Stimulated activated naive CD8-positive, alpha-beta T cell treated with anti-CD3 and anti-CD28 coated beads, Interleukin-15, Interleukin-2, amounts not matched to agents 100 U/mL and 50 U/mL, for 24 hours (primary cell): ENCODE results near the gene KNDC1.
"Not testable (repeated sequence)": the region's sequence is repeated elsewhere in the genome, so short reads cannot be mapped to it uniquely, and the experiment has no call there.

Experiments used
- ATAC-seq: fragments of 150-1000 bp; cut with Tn5 transposase; one replicate; pipeline ENCODE4 v1.10.0; 2021
- DNase-seq: peaks from one replicate; pipeline ENCODE4 v3.0.0; 2021

The KNDC1 gene

GRCh38 chr10:133159950-133160825 lies at the start of gene KNDC1:
Gene KNDC1, plus strand, starts transcription at chr10:133160219. Its CDS starts 249 bp downstream, at chr10:133160468.
- DNase-seq (no peak), ATAC-seq (peak; percentile 28)

- DNase-seq (no peak), ATAC-seq (no peak)
Measured at GRCh38 chr10:133110609-133111275, 49.3 kb upstream of the KNDC1 start.

DNA sequence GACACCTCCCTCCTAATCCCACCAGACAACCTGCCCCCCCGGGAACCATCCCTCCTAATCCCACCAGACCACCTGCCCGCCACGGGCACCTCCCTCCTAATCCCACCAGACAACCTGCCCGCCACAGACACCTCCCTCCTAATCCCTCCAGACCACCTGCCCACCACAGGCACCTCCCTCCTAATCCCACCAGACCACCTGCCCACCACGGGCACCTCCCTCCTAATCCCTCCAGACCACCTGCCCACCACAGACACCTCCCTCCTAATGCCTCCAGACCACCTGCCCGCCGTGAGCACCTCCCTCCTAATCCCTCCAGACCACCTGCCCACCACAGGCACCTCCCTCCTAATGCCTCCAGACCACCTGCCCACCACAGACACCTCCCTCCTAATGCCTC lies 48.4 kb upstream of the KNDC1 start:
- not testable (repeated sequence) for ATAC-seq, DNase-seq

DNA sequence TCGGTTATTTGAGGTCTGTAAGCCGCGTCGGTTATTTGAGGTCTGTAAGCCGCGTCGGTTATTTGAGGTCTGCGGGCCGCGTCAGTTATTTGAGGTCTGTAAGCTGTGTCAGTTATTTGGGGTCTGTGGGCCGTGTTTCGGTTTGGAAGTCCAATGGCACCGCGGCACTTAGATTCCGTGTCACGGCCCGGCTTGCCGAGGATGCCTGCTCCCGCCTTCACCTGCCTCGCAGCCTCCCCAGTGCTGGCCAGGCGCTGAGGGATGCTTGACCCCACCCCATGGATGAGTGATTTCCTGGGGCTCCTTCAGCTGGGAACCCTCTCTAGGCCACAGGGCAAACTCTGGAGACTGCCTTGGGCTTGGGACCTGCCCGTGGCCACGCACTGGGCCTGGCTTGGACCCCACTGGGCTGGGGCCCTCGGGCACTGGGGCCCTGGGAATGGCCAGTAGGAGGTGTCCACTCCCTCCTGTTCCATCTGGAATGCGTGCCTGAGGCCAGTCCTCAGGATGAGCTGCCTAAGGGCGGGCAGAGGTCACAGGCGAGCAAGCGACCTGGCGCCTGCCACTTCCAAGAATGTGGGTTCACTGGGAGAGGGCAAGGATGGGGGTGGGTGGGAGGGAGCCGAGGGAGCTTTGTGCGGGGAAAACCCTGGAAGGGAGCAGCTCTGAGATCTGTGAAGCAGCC lies 46.7 kb upstream of the KNDC1 start:
- DNase-seq = no peak
- ATAC-seq = no peak

GRCh38 chr10:133113847-133114246 lies 46.2 kb upstream of the KNDC1 start:
- ATAC-seq (no peak), DNase-seq (no peak)

GRCh38 chr10:133114251-133114650 lies 45.8 kb upstream of the KNDC1 start:
- DNase-seq (no peak), ATAC-seq (no peak)

- DNase-seq = no peak
- ATAC-seq = peak; percentile 25
Measured at GRCh38 chr10:133114726-133115452, 45.1 kb upstream of the KNDC1 start.

- DNase-seq (no peak), ATAC-seq (peak; percentile 11)
Measured at GRCh38 chr10:133115453-133115842, 44.6 kb upstream of the KNDC1 start.

- no peak for DNase-seq
- no peak for ATAC-seq
Measured at GRCh38 chr10:133115976-133116375, 44.0 kb upstream of the KNDC1 start.

DNA sequence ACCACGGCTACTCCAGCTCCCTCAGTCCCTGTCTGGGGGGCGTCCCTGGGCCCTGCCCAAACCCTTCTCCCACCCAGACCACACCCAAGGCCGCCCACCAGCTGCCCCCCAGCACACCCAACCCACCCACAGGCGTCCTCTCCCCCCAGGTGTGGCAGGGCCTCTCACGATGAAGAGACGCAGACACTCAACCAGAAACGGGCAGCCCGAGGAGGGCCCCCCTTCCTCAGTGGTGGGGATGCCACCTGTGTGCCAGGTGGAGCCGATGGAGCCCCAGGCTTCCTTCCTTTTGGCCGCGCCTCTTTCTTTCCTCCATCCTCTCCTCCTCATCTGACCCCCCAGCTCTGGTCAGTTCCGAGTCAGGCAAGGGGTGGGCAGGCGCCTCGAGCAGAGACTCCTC lies 43.6 kb upstream of the KNDC1 start:
- ATAC-seq = no peak
- no peak for DNase-seq

GRCh38 chr10:133117036-133117687 lies 42.9 kb upstream of the KNDC1 start:
- DNase-seq (no peak), ATAC-seq (no peak)

DNA sequence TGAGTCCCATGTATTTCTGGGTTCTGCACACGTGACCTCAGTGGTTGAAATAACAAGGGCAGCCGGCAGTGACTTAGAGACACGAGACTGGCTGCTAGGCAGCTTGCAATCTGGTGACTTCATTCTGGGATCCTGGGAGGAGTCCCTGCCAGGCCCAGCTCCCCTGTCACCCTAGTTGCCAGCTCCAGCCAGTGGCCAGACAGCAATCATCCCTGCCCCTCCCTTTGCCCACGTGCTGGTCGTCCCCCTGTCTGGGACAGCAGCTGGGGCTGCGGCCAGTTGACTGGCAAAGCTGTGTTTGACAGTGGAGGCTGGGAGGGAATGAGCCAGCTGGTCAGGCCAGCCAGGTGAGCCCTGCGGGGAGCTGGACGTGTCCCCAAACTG lies 42.3 kb upstream of the KNDC1 start:
- DNase-seq = no peak
- no peak for ATAC-seq

DNA sequence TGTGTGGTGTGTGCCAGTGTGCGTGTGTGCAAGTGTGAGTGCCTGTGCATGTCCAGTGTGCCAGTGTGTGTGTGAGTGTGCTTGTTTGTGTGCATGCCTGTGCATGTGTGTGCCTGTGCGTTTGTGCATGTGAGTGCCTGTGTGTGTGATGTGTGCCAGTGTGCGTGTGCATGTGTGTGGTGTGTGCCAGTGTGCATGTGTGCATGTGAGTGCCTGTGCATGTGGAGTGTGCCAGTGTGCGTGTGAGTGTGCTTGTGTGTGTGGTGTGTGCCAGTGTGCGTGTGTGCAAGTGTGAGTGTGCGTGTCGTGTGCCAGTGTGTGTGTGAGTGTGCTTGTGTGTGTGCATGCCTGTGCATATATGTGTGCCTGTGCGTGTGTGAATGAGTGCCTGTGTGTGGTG lies 38.5 kb upstream of the KNDC1 start:
- ATAC-seq = no peak
- DNase-seq = no peak

DNA sequence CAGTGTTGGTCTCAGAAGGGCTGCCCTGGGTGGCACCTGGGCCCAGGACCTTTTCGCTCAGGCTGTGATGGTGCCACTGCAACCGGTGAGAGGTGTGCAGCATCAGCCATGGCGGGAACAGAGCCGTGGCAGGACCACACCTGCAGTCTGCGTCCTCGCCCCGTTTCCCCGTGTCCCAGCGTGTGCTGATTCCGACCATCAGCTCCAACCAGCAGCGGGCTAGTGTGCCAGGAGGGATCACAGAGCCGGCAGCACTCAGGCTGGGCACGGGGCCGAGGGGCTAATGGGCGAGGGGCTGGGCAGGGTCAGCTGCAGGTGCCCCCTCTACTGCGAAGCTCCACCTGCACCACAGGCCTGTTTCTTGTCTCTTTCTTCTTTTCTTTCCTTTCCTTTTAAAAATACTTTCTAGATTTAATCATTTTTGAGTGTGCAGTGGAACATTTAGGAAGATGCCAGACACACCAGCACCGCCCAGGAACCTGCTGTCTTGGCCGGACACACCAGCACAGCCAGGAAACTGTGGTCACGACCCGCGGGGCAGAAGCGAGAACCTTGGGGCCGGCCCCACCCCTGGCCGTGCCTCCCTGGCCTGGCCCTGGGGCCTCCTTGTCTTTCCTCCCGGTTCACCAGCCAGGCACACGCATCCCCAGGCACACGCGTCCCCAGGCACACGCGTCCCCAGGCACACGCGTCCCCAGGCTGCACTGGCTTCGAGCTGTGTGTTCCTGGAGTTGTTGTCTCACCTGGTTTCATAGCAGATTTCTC lies 37.7 kb upstream of the KNDC1 start:
- no peak for ATAC-seq

DNA sequence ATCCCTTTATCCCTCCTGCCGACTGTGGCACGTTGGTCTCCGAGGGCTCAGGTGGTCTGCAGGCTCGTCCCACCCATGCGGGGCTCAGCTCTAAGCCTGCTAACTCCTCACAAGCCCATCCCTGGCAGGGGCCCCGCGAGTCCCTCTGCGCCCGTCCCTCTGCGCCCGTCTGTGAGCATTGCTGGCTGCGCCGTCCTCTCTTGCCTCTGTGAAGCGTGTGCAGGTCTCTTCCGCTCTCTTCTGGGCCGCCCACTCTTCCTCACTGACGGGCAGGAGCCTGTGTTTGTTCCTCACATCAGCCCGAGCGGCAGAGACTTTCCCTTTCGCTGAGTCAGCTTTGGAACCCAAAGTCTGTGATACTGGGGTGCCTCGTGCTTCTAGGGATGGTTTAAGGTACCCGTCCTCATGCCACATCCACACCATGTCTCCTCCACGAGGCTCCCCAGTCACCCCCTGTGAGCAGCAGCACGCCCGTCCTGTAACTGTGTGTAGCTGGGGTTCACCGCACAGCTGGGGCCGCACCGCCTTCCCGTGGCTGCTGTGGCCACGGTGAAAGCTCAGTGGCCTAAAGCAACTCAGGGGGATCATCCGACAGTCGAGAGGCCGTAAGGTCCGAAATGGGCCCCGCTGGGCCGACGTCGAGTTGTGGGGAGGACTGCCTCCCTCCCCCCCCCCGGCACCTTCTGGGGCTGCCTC lies 36.8 kb upstream of the KNDC1 start:
- ATAC-seq (no peak), DNase-seq (no peak)

More for the DNA sequence above, 37.7 kb upstream of the KNDC1 start:
- no peak for DNase-seq

DNA sequence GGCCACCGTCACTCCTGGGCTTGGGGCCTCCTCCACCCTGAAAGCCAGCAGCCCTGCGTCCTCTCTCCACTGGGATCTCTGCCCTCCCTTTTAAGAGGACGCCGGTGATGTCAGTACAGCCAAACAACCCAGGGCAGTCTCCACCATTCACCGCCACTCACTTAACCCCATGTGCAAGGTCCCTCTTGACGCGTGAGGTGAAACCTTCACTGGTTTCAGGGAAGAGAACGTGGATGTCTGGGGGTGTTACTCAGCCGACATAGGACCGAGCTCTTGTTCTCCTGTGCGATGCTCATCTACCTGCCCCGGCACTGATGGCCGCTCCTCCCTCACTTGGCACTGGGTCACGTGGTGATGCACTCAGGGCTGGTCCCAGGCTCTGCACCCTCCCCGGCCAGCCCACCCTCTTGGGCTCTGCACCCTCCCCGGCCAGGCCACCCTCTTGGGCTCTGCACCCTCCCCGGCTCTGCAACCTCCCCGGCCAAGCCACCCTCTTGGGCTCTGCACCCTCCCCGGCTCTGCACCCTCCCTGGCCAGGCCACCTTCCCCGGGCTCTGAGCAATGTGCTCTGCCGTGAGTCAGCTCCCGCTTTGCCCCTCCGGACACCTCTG lies 36.2 kb upstream of the KNDC1 start:
- DNase-seq (no peak), ATAC-seq (no peak)

- DNase-seq (peak; percentile 43), ATAC-seq (no peak)
Measured at GRCh38 chr10:133124357-133125211, 35.4 kb upstream of the KNDC1 start.

GRCh38 chr10:133125901-133126300 lies 34.1 kb upstream of the KNDC1 start:
- ATAC-seq = no peak
- no peak for DNase-seq
